Measurements from ENCODE around the gene ELFN1.

The ELFN1 gene

GRCh38 chr7:1745018-1745532 lies 75.0 kb downstream of the ELFN1 start:
- DNase-seq (ENCODE audit: low read depth, low spot score): no peak
- H3K4me3 ChIP-seq (ENCODE audit: low read length): no peak overlapping the region

- DNase-seq (ENCODE audit: low read depth, low spot score): no peak
- no peak overlapping the region for H3K4me3 ChIP-seq (ENCODE audit: low read length)
Measured at GRCh38 chr7:1745576-1746490, 75.8 kb downstream of the ELFN1 start.

GRCh38 chr7:1746491-1746975 lies 76.5 kb downstream of the ELFN1 start:
- DNase-seq (ENCODE audit: low read depth, low spot score): no peak
- H3K4me3 ChIP-seq (ENCODE audit: low read length): no peak overlapping the region

- no peak for DNase-seq (ENCODE audit: low read depth, low spot score)
- H3K4me3 ChIP-seq (ENCODE audit: low read length): no peak overlapping the region
Measured at GRCh38 chr7:1747004-1747801, 77.1 kb downstream of the ELFN1 start.

GRCh38 chr7:1748076-1748838 lies 78.2 kb downstream of the ELFN1 start:
- DNase-seq (ENCODE audit: low read depth, low spot score): no peak
- no peak overlapping the region for H3K4me3 ChIP-seq (ENCODE audit: low read length)

- DNase-seq (ENCODE audit: low read depth, low spot score): no peak
- H3K4me3 ChIP-seq (ENCODE audit: low read length): no peak overlapping the region
Measured at GRCh38 chr7:1748839-1749173, 78.7 kb downstream of the ELFN1 start.

GRCh38 chr7:1749351-1749863 lies 79.3 kb downstream of the ELFN1 start:
- H3K4me3 ChIP-seq (ENCODE audit: low read length): no peak overlapping the region
- DNase-seq (ENCODE audit: low read depth, low spot score): no peak

- no peak overlapping the region for H3K4me3 ChIP-seq (ENCODE audit: low read length)
- no peak for DNase-seq (ENCODE audit: low read depth, low spot score)
Measured at GRCh38 chr7:1749864-1750466, 79.9 kb downstream of the ELFN1 start.

- no peak overlapping the region for H3K4me3 ChIP-seq (ENCODE audit: low read length)
- DNase-seq (ENCODE audit: low read depth, low spot score): no peak
Measured at GRCh38 chr7:1750541-1751021, 80.5 kb downstream of the ELFN1 start.

- H3K4me3 ChIP-seq (ENCODE audit: low read length): no peak overlapping the region
- DNase-seq (ENCODE audit: low read depth, low spot score): no peak
Measured at GRCh38 chr7:1752111-1752510, 82.0 kb downstream of the ELFN1 start.

GRCh38 chr7:1752771-1753563 lies 82.9 kb downstream of the ELFN1 start:
- peak; percentile 10 for DNase-seq (ENCODE audit: low read depth, low spot score)
- no peak overlapping the region for H3K4me3 ChIP-seq (ENCODE audit: low read length)

GRCh38 chr7:1753564-1753867 lies 83.4 kb downstream of the ELFN1 start:
- H3K4me3 ChIP-seq (ENCODE audit: low read length): no peak overlapping the region

GRCh38 chr7:1754345-1754908 lies 84.3 kb downstream of the ELFN1 start:
- no peak for DNase-seq (ENCODE audit: low read depth, low spot score)
- no peak overlapping the region for H3K4me3 ChIP-seq (ENCODE audit: low read length)

More at GRCh38 chr7:1753564-1753867, 83.4 kb downstream of the ELFN1 start:
- no peak for DNase-seq (ENCODE audit: low read depth, low spot score)

- H3K4me3 ChIP-seq (ENCODE audit: low read length): no peak overlapping the region
- DNase-seq (ENCODE audit: low read depth, low spot score): peak; percentile 9
Measured at GRCh38 chr7:1755783-1756625, 85.9 kb downstream of the ELFN1 start.

- H3K4me3 ChIP-seq (ENCODE audit: low read length): no peak overlapping the region
- DNase-seq (ENCODE audit: low read depth, low spot score): no peak
Measured at GRCh38 chr7:1757601-1758000, 87.5 kb downstream of the ELFN1 start.

GRCh38 chr7:1758028-1758858 lies 88.2 kb downstream of the ELFN1 start:
- peak; percentile 27 for DNase-seq (ENCODE audit: low read depth, low spot score)
- no peak overlapping the region for H3K4me3 ChIP-seq (ENCODE audit: low read length)
